HAP-1 (cell line): ENCODE data around the gene NTRK2.

Source experiments
- DNase-seq, 2 experiments: peaks; one replicate each; pipeline ENCODE4 v3.0.0-alpha.2; 2016 to 2020; ENCODE audit warnings: low spot score in 2 of 2
- H3K27me3 ChIP-seq: fragments of 250-450 bp; sonication (Bioruptor Pico); 2 replicates; pipeline ENCODE4 v1.5.1; 2020; ENCODE audit warnings: low read depth, mild to moderate bottlenecking, moderate library complexity
- H3K36me3 ChIP-seq: fragments of 250-450 bp; sonication (Bioruptor Pico); replicated peaks from 2 replicates; pipeline ENCODE4 v1.5.1; 2020; ENCODE audit warnings: mild to moderate bottlenecking
- H3K4me1 ChIP-seq: fragments of 250-450 bp; sonication (Bioruptor Pico); 2 replicates; pipeline ENCODE4 v1.5.1; 2020; ENCODE audit warnings: mild to moderate bottlenecking
- H3K4me3 ChIP-seq: fragments of 250-450 bp; sonication (Bioruptor Pico); 2 replicates; pipeline ENCODE4 v1.5.1; 2020; ENCODE audit warnings: mild to moderate bottlenecking, moderate library complexity
- H3K9me3 ChIP-seq: fragments of 250-450 bp; sonication (Bioruptor Pico); 2 replicates; pipeline ENCODE4 v1.5.1; 2020; ENCODE audit warnings: mild to moderate bottlenecking, moderate library complexity
- in situ Hi-C: fragments of 300-500 bp; cut with MboI; formaldehyde crosslinking; loops from 3 replicates; pipeline ENCODE4 v1.14.3; 2020; ENCODE audit warnings: low sequenced_read_pairs, inconsistent platforms, mixed read lengths

NTRK2 gene

DNA sequence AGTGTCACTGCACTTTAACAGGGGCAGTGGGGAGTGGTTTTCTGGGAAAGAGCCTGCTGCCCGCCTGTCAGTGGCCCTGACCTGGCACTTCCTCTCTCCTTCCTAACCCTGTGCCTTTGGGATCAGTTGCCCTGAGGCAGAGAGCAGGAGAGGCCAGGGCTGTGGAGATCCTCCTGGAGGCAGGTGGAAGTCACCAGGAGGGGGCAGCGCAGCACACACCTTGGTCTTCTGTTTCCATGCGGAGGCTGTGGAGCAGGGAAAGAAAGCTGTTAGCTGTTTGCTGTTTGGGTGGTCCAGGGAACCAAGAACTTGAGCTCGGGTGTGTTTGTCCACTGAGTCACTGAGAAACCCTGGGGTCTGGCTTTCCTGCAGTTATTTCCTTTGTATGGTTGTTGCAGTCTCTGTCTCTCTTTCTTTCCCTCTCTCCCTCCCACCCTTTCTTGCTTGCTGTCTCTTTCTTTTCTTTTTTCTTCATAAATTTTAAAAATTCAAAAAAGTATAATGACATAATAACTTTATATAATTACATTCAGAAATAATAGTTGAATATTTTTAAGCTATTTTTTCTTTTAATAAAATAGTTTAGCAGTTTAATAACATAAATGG lies 28.1 kb downstream of the NTRK2 start:
- H3K27me3 ChIP-seq: no peaks in the 10 kb centered on the region; the same call in 1 of the 2 replicates
- no peaks in the 10 kb centered on the region for H3K9me3 ChIP-seq
- DNase-seq: peak; percentile 19 to 78
- no peak overlapping the region for H3K4me3 ChIP-seq
- in situ Hi-C loops: loop anchor here (10.0 to 25.0 kb wide), 2 partner anchors 257 to 565 kb away; no protein-coding TSS in a partner anchor
- H3K4me1 ChIP-seq: no peaks in the 10 kb centered on the region
- H3K36me3 ChIP-seq: no peaks in the 10 kb centered on the region

GRCh38 chr9:84698323-84698722 lies 28.8 kb downstream of the NTRK2 start:
- Histone ChIP-seq H3K36me3 (no peaks in the 10 kb centered on the region), H3K9me3 (no peaks in the 10 kb centered on the region), H3K4me1 (no peaks in the 10 kb centered on the region), H3K4me3 (no peak overlapping the region), H3K27me3 (no peaks in the 10 kb centered on the region; the same call in 1 of the 2 replicates)
- in situ Hi-C loops: loop anchor here (10.0 to 25.0 kb wide), 2 partner anchors 256 to 564 kb away; no protein-coding TSS in a partner anchor
- DNase-seq: no peak

DNA sequence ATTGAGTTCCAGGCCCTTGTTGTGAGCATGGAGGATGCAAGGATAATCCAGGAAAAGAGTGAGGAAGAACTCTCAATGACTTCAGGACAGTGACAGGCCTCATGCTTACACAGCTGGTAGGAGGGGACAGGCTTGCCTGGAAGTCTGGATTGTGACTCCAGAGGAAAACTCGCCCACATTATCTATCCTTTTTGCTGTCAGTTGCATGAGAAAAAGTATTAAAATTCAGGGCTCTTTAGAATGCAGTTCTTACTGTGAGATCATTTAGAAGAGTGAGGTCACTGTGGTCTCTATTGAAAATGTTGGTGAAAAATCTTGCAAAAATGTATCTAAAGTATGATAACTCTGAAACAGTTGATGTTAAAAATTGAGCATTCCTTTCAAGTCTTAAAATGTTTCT lies 30.5 kb downstream of the NTRK2 start:
- no peaks in the 10 kb centered on the region for H3K9me3 ChIP-seq
- H3K4me3 ChIP-seq: no peak overlapping the region
- in situ Hi-C loops: loop anchor here (10.0 to 25.0 kb wide), 2 partner anchors 255 to 562 kb away; no protein-coding TSS in a partner anchor
- DNase-seq: no peak
- no peaks in the 10 kb centered on the region for H3K4me1 ChIP-seq
- no peaks in the 10 kb centered on the region for H3K36me3 ChIP-seq
- H3K27me3 ChIP-seq: no peaks in the 10 kb centered on the region; the same call in 1 of the 2 replicates

DNA sequence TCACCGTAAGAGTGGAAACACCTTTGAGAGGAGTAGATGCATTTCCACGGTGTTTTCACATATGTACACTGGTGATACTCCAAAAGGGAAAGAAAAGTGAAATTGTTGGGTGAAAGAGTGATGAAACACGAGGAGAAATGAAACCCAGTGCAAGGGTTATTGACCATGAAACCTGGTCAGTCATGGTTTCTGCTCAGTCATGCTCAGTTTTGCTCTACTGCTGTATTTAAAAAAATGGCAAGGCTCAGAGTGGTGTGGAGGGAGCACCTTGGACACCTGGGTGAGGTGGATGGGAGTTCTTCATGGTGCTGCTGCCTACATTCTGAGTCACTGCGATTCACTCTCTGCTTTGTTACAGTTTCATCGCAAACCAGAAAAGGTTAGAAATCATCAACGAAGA lies 32.3 kb downstream of the NTRK2 start:
- Histone ChIP-seq H3K4me3 (no peak overlapping the region), H3K27me3 (no peaks in the 10 kb centered on the region; the same call in 1 of the 2 replicates), H3K4me1 (no peaks in the 10 kb centered on the region), H3K36me3 (no peaks in the 10 kb centered on the region), H3K9me3 (no peaks in the 10 kb centered on the region)
- in situ Hi-C loops: no loop called here
- DNase-seq: no peak

DNA sequence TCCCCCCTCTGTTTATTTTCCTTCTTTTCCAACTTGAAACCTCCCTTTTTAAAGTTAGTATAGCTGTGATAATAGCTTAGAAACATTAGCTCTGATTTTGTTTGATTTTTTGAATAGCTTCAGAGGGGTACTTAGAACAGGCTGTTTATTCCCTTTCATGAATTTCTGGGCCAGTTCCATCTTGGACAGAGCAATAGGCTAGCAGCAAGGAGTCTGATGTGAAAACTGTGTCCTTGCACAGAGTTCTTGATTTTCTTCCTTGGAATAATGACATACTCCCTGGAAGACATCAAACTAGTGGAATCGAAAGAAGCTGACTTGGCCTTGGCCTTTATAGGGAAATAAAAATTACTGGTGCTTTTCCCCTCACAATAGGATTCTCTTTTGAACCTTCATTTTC lies 32.9 kb downstream of the NTRK2 start:
- in situ Hi-C loops: no loop called here
- DNase-seq: no peak
- Histone ChIP-seq H3K27me3 (no peaks in the 10 kb centered on the region; the same call in 1 of the 2 replicates), H3K4me1 (no peaks in the 10 kb centered on the region), H3K9me3 (no peaks in the 10 kb centered on the region), H3K36me3 (no peaks in the 10 kb centered on the region), H3K4me3 (no peak overlapping the region)

- Histone ChIP-seq H3K4me3 (no peak overlapping the region), H3K9me3 (no peaks in the 10 kb centered on the region), H3K36me3 (no peaks in the 10 kb centered on the region), H3K4me1 (no peaks in the 10 kb centered on the region), H3K27me3 (no peaks in the 10 kb centered on the region; the same call in 1 of the 2 replicates)
- in situ Hi-C loops: no loop called here
- no peak for DNase-seq
Observed at GRCh38 chr9:84703793-84704192, 34.3 kb downstream of the NTRK2 start.

GRCh38 chr9:84705128-84705527 lies 35.6 kb downstream of the NTRK2 start:
- Histone ChIP-seq H3K27me3 (no peaks in the 10 kb centered on the region; the same call in 1 of the 2 replicates), H3K9me3 (no peaks in the 10 kb centered on the region), H3K36me3 (no peaks in the 10 kb centered on the region), H3K4me1 (no peaks in the 10 kb centered on the region), H3K4me3 (no peak overlapping the region)
- no peak for DNase-seq
- in situ Hi-C loops: no loop called here

DNA sequence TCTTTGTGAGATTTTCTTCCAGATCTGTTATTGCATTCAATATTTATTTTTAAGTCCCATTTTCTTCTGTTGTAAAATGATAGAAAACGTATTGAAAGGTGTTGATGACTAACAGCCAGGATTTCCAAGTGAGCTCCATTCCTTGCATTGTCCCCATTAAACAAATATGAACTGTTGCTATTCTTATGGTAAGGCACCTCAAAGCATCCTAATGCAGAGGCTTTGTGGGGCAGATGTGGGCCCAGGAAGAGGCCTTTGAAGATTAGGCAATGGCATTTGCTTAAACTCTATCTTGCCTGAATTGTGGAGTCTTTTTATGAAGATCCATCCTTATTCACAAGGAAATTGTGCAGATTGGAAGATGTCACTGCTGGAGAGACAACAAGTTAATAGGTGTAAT lies 38.9 kb downstream of the NTRK2 start:
- no peaks in the 10 kb centered on the region for H3K4me1 ChIP-seq

GRCh38 chr9:84709056-84709455 lies 39.5 kb downstream of the NTRK2 start:
- no peak for DNase-seq
- Histone ChIP-seq H3K9me3 (no peaks in the 10 kb centered on the region), H3K4me1 (no peaks in the 10 kb centered on the region), H3K27me3 (no peaks in the 10 kb centered on the region), H3K4me3 (no peak overlapping the region), H3K36me3 (no peaks in the 10 kb centered on the region)
- in situ Hi-C loops: no loop called here

More for the DNA sequence above, 38.9 kb downstream of the NTRK2 start:
- H3K9me3 ChIP-seq: no peaks in the 10 kb centered on the region
- H3K4me3 ChIP-seq: no peak overlapping the region
- no peaks in the 10 kb centered on the region for H3K36me3 ChIP-seq
- no peaks in the 10 kb centered on the region for H3K27me3 ChIP-seq
- no peak for DNase-seq
- in situ Hi-C loops: no loop called here

GRCh38 chr9:84710701-84711397 lies 41.3 kb downstream of the NTRK2 start:
- H3K4me3 ChIP-seq: no peak overlapping the region
- no peaks in the 10 kb centered on the region for H3K36me3 ChIP-seq
- H3K9me3 ChIP-seq: no peaks in the 10 kb centered on the region
- in situ Hi-C loops: no loop called here
- no peak for DNase-seq
- H3K4me1 ChIP-seq: no peaks in the 10 kb centered on the region
- no peaks in the 10 kb centered on the region for H3K27me3 ChIP-seq

DNA sequence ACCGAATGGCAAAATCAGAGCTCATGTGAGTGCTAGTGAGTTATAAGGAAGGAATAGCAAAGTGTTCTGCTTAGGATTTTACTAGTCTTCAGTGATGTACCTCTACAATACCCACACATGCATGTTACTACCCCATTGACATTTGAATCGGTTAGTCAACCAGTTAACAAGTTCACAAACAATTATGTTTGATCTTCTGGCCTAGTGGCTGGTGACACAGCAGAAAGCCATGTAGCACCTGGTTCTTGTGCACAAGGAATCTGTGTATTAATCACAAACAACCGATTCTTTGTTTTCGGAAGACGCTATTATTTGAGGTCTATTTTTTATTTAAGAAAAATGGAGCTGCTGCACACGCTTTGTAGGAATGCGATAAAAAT lies 41.9 kb downstream of the NTRK2 start:
- in situ Hi-C loops: no loop called here
- Histone ChIP-seq H3K36me3 (no peaks in the 10 kb centered on the region), H3K9me3 (no peaks in the 10 kb centered on the region), H3K27me3 (no peaks in the 10 kb centered on the region), H3K4me1 (no peaks in the 10 kb centered on the region), H3K4me3 (no peak overlapping the region)
- DNase-seq: no peak

DNA sequence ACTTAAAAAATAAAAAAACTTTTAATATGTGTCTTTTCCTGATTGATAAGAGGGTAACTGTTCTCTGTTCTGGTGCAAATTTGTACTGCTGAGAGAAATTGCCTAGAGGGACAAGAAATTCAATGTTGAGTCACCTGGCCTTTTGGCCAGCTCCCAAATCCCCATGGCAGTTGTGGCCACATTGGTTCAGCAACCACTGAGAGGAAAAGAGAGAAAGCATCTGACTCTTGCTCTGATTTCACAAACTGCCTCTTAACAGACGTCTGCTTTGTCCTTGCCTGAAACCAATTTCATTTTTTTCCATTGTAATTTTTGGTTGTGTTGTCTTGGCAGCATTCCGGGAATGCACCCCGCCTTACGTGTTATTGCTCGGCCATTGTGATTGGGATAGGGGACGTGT lies 42.4 kb downstream of the NTRK2 start:
- in situ Hi-C loops: no loop called here
- H3K36me3 ChIP-seq: no peaks in the 10 kb centered on the region
- DNase-seq: no peak
- H3K4me3 ChIP-seq: no peak overlapping the region
- no peaks in the 10 kb centered on the region for H3K9me3 ChIP-seq
- H3K27me3 ChIP-seq: no peaks in the 10 kb centered on the region
- H3K4me1 ChIP-seq: no peaks in the 10 kb centered on the region

GRCh38 chr9:84716217-84716616 lies 46.7 kb downstream of the NTRK2 start:
- Histone ChIP-seq H3K27me3 (no peaks in the 10 kb centered on the region), H3K4me3 (no peak overlapping the region), H3K9me3 (no peaks in the 10 kb centered on the region), H3K4me1 (no peaks in the 10 kb centered on the region), H3K36me3 (no peaks in the 10 kb centered on the region)
- in situ Hi-C loops: no loop called here
- no peak for DNase-seq

GRCh38 chr9:84718476-84718875 lies 48.9 kb downstream of the NTRK2 start:
- in situ Hi-C loops: no loop called here
- no peaks in the 10 kb centered on the region for H3K4me1 ChIP-seq
- DNase-seq: no peak
- H3K36me3 ChIP-seq: no peaks in the 10 kb centered on the region
- H3K4me3 ChIP-seq: no peak overlapping the region
- H3K9me3 ChIP-seq: no peaks in the 10 kb centered on the region
- H3K27me3 ChIP-seq: no peaks in the 10 kb centered on the region
